Kidney tubule cell (primary cell): ENCODE results near the gene CDON.
A peak's percentile ranks its signal among the peaks of the same experiment; 100 is the strongest.

Source experiments
- DNase-seq: peaks from one replicate; pipeline ENCODE4 v3.0.0-alpha.2; 2018; ENCODE audit warnings: low spot score

Gene CDON

DNA sequence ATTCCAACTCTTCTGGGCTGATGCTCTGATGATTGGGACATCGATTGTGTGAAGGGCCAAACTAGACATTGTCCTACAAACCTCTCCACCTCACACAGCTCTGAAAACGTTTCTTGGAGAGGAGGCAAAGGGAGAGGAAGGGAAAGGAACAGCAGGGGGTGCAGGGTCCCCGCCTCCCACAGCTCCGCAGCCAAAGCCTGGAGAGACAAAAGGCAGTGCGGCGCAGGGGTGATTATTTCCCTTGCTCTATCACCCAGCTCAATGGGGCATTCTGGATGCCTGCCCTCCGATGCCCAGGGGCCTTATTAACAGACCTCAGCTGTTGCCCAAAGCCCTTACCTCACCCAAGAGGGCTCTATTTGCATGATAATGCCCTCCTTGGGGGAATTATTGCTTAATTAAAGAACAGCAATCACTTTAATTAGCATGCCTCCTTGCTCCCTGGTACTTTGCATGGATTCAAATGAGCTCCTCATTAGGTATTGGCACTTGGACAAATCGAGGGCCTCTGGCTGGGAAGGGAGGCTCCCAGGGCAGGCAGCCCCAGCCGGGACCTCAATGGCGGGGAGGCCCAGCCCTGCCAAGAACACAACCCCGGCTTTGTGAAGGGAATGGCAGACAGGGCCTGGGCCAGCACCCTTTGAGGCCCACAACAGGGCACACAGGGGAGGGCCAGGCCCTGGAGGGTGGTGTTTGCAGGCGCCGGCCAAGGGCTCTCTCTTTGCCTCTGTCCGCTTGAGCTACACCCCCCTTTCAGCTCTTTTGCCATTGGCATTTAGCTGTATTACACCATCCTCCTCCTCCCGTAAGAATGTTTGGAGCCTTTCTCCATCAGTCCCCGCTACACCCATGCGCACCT, 19.8 kb upstream of the CDON start:
- DNase-seq, result no peak

DNA sequence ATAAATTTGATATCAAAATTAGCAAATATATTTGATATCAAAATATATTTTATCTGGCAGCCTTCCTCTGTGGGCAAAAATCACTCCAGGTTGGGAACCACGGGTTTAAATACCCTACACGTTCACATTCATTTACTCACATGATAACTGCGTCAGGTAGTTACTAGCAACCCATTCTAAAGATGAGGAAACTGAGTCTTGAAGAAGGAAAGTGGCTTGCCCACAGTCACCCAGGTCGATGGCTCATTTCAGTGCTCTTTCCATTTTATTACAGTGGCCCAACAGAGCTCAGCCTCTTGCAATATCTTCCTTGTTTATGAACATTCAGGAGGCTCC, 19.2 kb upstream of the CDON start:
- DNase-seq, result no peak

DNA sequence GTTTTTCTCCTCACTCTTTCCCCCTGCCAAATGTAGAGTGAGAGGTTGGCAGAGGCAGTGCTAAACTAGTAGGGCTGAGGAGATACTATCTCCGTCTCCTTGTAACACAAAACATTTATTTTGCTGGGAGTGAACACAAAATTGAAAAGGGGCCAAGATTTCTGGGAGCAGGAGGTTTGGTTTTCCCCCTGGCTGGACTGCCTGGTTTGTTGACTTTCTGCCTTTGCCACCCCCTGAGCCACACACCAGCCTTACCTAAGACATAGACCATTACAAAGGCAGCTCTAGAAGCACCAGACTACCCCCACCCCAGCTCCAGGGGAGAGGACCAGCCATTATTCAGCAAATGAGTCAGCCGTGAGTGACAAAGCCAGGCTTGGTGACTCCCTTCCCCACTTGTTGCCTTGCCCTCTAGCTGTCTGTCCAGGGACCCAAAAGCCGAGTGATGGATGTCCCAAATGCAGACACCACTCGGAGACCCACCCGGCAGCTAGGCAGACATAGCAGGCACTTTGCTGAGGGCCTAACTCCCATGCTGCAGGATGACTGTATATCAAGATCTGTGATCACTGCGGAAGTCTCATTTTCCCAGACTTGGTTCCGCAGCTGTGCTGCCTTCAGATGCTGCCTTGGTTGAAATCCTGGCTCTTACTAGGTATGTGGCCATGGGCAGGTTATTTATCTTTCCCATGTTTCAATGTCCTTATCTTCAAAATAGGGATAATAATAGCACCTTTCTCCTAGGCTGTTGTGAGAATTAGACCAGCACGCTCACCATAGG, 17.7 kb upstream of the CDON start:
- DNase-seq, result peak; percentile 44

DNA sequence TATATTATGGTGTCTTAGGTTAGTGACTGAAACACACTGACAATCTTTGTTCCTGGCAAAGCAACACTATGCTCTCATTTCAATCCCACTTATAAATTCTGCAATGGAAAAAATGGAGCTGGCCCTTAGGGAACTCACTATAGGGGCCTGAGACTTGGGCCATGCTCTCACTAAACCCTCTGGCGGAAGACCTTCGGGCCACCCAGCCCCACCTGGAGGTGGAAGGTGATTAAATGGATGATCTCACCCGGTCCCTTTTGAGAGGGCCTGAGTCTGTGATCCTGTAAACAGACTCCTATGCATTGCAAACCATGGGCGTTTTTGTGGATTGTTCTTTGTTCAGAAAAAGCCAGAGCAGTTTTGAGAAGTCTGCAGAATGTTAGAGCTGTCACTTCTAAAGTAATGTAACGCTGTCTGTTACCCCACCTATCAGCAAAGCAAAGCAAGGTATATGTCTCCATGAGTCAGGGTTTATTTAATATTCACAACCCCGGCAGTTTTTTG, 17.0 kb upstream of the CDON start:
- no peak for DNase-seq

DNA sequence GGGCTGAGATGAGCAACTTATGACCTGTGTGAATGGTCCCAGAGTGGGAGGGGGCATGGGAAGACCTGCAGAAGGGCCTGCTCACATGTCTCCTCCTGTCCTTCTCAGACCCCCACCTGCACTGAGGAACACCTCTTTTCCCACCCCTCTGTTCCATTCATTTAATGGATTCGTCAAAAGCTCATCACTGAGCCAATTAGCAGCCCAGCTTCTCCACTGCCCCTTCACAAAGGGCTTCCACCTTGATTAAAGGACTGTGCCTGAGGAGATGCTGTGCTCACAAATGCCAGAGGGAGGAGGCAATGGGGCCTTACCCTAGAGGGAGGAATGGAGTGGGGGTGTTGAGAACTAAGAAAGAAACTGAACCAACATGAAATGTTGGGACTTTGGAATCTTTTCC, 14.0 kb upstream of the CDON start:
- no peak for DNase-seq

DNA sequence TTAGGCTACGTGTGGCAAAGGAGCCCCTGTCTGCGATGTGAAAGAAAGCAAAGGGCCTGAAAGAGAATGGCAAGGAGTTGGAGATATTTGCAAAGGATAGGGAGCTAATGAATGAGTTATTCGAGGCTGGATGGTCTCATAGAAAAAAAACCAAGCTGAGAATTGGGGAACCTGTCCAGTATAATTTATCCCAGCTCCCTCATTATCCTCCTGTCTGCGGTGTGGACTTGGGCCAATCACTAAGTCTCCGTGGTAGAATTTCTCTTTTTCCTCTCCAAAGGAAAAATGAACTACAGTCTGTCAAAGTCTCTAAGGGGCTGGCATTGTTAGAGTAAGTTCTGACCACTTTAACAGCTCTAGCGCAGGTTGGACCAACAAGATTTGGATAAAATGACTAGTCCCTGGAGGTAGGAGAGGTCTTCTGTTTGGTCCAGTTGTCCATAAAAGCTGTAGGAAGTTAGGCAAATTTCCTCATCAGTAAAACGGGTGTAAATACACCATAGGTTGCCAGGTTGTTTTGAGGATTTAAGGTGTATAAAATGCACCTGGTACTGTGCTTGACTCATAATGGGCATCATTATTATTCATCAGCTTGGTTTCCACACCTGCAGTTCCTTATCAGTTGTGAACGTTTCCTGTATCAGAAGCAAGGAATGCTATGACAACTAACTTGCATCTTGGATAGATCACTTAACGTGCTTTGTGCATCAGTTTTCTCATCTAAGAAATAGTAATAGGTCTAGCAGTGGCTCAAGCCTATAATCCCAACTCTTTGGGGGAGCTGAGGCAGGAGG, 10.3 kb upstream of the CDON start:
- peak; percentile 30 for DNase-seq

DNA sequence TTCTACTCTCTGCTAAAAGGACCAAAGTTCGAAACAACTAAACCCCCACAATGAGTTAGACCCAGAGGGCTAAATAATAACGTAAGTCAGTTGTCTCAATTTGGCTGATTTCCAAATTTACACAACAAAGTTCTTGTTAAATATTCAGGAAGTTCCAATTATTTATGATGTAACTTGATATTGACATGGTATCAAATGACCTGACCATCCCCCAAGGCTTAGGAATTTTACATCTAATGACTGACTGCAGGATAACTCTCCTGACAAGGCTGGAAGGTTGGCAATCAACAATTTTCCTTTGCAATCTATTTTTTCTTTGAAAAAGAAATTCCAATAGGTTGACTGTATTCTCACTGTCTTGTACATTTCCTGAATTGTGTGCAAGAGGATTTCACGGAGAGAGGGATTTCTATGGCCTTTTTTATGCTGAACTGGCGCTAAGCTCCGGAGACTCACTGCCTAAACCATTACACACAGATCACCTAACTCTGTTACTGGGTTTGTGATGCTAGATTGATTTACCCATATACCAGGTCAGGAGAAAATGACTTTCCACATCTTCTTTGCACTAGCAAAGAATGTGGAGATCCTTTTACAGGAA, 9.6 kb upstream of the CDON start:
- DNase-seq, result peak; percentile 26

DNA sequence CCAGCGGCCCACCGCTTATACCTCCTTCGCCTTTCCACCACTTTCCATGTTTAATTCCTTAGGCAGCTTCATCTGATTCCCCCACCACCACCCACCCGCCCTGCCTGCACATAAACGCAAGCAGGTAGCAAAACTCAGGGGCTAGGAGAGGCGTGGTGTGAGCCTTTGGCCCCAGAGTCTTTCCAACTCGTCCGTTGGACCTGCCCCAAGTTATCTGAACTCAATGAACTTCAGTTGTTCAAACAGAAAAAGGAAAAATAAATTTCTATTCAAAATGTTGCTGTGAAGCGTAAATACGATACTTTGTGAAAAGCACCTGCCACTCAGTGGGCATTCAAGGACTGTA, 814 bp upstream of the CDON start:
- DNase-seq, result no peak

DNA sequence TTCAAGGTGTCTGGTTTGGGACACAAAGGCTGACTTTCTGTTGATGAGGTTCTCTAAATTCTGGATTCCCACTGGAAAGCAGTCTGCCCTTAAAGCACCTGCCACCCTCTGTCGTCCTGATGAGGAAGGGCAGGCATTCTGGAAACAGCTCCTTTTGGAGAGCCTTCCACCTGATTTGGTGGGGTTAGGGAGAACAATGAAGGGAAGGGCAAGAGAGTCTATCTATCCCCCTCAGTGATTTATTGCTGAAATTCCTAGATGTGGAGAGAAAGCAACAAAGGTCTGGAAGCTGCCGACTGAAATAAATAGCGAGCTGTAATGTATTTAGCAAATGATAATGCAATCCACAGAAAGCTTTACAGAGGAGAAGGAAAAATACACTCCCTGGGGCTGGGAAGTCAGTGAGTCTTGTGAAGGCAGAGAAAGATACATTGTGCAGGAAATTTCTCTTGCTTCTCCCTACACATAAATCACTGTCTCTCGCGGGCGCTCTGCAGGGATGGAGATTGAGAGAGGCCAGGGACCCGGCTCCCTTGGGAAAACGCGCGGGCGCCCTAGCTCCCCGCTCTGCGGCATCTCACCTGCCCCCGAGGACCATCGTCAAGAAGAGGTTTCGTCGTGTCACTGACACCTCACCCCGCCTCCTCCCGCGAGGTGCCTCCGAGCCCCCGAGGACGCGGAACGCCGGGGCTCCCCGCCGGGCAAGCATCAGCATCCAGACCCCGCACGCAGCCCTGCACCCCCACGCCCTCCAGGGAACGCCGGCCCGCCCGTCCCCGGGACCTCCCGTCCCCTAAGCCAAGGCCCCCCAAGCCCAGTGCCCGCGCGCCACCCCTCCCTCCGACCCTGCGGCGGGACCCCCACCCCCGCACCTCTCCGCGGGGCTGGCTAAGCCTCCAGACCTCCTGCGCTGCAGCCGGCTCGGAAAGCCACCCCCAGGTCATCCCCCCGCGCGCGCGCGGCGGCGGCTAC, 673 bp downstream of the CDON start:
- DNase-seq, result peak; percentile 54

DNA sequence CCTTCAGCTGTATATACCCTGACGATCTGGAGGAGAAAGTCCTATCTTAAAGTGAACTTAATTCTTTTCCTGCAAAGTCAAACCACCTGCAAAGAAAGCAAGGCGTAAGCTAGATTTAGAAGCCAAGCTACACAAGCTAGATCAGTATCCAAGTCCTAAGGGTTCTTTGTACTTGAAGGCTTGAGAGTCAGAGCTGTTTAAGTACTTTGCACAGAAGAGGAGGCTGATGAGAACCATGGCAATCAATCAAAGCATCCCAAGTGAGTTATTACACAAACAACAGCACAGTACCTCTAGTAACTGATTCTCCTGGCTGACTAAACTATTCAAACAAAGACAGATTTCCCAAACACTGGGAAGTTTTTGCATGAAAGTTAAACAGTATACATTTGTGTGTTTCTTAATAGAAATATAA, 1.9 kb downstream of the CDON start:
- DNase-seq, result peak; percentile 45

DNA sequence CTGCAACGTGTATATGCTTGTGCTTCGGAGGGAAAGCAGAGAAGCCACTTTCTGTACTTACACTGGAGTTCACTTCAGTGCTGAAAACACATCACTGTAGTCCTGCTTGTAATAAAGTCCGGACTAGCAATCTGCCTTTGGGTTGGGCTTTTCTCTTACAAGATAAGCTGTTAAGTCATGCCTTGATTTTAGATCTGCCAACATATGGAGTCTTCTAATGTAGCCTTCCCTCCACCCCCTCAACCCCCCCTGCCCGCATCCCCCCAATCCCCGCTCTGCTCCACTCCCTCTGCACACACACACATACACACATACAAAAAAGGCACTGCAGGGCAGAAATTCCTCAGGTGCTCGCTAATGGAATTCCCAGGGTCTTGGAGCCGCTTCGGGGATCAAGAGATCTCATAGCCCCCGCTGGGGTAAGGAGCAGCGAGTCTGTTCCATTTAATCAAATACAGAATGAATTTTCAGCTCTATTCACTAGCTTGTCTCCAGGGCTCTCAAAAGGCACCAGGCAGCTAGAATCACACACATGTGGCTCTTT, 3.4 kb downstream of the CDON start:
- no peak for DNase-seq

DNA sequence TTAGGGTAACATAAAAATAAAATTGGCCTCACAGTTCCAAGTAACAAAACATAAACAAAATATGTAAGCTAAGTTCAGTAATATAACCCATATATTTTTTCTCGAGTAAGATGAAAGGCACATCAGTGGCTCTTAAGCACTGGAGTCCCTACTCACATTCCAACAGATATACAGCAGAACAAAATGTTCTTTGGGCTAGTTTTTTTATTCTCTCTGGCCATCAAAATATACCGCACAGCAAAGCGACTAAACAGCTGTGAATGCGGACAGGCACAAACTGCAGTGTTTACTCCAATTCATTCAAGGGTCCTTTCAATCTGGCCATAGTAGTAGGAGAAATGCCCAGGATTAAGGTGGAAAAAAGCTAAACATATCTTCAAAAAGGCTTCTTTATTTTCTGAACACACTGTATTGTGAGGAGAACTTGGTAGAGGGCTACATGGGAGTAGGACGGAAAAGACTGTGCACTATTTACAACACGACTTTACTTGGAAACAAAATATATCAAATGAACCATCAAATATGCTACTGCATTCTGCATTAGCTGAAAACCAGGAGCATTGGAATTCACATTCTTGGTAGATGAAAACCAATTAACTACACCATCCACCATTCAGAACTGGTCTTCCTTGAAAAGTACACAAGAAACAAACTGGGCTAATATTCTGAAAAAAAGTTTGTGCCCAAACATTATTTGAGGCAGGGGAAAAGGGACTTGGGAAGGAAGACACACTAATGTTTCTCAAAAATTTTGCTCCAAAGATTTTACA, 4.4 kb downstream of the CDON start:
- no peak for DNase-seq

DNA sequence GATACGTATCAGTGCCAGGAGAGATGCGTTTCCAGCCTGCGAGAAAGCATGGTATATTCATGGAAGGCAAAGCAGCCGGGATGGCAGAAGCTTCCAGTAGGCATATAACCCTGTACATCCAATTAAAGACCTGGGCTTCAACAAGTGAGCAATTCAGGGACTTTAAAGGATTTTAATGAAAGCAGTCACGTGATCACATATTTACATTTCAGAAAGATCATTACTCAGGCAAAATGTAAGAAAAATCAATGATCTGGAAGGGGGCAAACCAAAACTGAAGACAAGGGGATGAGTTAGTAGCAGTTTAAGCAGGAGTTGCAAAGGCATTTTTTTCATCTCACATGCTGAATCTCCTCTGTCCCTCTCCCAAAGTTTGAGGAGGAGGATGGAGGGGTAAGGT, 7.8 kb downstream of the CDON start:
- no peak for DNase-seq

DNA sequence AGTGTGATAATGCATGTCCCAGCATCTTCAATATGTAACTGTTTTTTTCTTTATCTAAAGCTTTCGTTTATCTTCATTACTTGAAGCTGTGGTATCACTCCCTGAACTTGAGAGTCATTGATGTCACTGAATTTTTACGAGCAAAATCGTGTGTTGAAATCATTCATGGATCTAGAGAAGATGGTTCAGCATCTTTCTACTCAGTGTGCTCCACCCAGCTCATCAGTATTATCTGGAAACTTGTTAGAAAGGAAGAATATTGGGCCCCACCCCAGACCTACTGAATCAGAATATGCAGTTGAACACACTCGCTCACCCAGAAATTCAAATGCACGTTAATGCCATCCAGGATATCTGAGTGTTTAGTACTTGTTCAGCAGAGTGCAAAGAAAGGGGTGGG, 8.3 kb downstream of the CDON start:
- DNase-seq, result no peak

DNA sequence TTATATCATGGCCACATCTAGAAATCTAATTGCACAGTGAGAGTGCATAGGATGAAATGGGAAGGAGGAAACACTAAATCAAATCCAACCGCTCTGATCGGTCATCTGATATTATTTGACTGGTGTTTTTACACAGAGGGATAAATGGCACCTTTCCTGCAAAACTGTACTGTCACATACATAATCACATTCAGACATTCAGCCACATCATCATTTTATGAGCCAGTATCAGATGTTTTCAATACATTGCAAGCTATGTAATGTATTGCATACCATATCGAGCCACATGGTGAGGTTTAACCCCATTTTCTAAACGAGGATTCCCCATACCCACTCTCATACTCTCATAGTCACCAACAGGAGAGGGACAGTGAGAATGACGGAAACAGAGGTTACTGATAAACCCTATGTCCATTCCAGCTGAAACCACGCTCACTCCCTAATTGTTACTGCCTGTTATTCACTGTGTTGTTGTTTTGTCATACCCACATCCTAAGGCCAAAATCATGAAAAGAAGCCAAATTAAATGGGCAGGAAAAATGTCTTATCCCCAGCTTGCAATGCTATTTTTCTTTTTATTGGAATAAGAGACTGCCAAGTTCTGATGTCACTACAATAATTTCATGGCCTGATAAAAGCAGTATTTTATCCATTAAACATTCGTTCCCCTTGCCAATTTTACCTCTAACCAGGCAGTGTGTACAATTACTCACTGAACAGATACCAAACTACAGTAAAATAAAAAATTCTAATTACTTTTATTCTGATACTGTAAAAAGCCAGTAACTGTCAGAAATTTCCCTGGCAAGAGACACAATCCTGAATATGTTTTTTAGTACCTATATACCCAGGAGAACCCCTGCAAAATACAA, 9.0 kb downstream of the CDON start:
- DNase-seq, result no peak

DNA sequence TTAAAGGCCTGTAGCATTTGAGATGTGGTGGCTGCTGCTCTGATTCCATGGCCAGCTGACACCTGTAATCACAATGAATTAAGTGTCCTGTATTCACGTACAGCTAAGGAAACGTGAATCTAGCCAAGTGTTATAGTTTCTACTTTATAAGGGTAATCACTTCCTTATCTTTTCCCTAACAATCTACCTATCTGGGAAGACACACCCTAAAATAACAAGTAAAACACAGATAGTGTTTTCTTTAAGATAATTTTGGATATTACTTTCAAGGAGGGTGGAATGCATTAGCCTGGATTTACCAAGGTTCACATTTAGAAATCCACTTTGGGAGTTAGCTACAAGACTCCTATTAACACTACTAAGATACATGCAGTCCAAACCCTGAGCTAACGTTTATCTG, 11.5 kb downstream of the CDON start:
- no peak for DNase-seq

DNA sequence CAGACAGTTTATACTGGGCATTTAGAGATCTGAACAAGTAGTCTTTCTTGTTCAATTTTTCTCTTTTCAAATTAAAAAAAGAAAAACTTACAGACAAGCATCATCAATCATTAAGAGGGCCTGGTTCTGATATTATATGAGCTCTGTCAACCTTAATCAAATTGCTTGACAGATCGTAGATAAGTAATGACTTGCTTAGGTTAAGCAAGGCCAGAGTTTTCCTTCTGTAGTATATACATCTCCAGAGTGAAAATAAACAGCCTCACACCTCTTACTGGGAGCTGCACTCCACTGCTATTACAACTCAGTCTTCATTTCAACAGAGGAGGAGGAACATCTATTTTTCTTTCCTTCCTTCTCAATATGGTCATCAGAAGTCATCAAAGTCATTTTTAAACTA, 13.5 kb downstream of the CDON start:
- DNase-seq, result no peak

DNA sequence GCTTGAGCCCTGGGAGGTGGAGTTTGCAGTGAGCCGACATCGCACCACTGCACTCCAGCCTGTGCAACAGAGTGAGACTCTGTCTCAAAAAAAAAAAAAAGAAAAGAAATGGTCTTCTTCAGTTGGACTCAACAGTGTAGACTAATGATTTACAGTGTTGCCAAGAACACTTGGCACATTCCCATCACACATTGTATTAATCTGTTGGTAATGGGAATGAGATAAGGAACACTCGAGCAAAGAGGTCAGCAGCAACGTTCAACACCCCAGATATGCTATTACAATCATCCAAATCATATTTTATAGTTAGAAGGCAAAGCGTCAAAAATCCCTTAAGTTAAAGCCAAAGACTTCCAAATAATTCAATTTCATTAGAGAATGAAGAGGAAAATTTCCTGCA, 14.5 kb downstream of the CDON start:
- no peak for DNase-seq

DNA sequence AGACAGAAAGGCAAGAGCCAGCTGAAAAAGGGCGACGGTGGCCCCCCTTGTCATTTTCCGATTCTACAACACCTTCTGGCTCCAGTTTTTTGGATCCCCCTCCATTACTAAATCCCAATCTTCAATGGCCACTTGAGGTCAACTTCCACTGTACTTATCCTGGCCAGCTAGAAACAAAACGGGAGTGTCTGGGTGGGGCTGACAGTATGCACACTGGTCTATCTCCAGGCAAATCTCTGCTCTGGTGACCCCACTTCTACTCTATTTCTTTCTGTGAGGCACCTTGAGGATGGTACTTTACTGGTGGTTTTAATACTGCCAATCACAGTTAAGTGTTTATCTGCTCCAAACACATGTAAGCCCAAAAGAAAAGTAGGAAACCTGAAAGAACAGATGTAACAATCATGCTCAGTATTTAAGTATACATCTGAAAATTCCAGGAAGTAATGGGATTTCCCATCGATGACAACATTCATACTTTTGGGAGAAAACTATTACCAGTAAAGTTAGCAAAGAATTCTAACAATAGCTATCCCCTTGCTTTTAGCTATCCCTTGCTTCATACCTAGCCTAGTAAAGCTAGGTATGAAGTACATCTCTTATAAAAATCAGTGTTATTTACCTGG, 16.0 kb downstream of the CDON start:
- no peak for DNase-seq
